ENCODE measurements around the gene PPP1R13B. TPM values are rescaled to one million over a fixed set of nuclear protein-coding genes. Genes with fewer than 3 reads are reported as not detected.
"Not testable (repeated sequence)": the region's sequence is repeated elsewhere in the genome, so short reads cannot be mapped to it uniquely, and the experiment has no call there.

PPP1R13B gene
- polyA plus RNA-seq (ENCODE audit: insufficient read length in 3 of 3) = 10 to 100 TPM; 28.4 to 30.9 (median 29.4) TPM

- peak in 2 of 3 donors; percentile 81 to 86 for DNase-seq (ENCODE audit: low read depth in 3 of 3, low spot score in 2 of 3)
Observed at GRCh38 chr14:103847451-103848174, at the start of gene PPP1R13B. Gene PPP1R13B, minus strand, starts transcription at chr14:103847575. Its CDS starts 268 bp downstream, at chr14:103847307.

DNA sequence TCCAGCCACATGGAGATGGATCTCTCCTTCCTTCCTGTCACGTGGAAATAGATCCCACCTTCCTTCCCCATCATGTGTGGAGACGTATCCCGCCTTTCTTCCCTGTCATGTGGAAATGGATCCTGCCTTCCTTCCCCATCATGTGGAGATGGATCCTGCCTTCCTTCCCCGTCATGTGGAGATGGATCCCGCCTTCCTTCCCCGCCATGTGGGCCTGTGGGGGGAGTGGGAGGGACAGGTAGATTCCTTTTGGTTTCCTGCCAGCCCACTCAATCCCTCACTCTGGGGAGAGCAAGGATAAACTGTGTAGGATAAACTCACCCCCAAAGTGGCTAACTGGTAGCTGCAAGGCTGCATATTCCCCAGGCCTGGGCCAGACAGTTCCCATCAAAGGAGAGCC lies 49.2 kb upstream of the PPP1R13B start:
- DNase-seq (ENCODE audit: low read depth in 3 of 3, low spot score in 2 of 3) = no peak

- DNase-seq (ENCODE audit: low read depth in 3 of 3, low spot score in 2 of 3) = no peak
Observed at GRCh38 chr14:103894723-103895059, 47.3 kb upstream of the PPP1R13B start.

GRCh38 chr14:103894034-103894722 lies 46.8 kb upstream of the PPP1R13B start:
- DNase-seq (ENCODE audit: low read depth in 3 of 3, low spot score in 2 of 3) = no peak

DNA sequence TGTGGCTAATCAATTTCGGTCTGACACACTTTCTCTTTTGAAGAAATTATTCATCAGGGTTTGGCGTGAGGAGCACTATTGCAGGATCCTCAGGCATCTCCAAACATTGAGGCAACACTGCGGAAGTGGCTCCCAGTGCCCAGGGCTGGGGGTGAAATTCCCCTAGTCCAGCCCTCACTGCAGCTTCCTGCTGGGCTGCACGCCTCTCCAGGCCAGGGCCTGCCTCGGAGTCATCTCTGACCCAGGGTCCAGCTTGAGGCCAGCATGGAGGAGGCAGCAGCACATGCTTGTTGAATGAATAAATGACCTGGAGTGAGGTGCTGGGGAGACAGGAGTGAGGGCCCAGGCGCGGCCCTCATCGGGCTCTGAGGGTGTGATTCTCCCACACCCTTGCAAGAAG lies 44.9 kb upstream of the PPP1R13B start:
- DNase-seq (ENCODE audit: low read depth in 3 of 3, low spot score in 2 of 3) = no peak

DNA sequence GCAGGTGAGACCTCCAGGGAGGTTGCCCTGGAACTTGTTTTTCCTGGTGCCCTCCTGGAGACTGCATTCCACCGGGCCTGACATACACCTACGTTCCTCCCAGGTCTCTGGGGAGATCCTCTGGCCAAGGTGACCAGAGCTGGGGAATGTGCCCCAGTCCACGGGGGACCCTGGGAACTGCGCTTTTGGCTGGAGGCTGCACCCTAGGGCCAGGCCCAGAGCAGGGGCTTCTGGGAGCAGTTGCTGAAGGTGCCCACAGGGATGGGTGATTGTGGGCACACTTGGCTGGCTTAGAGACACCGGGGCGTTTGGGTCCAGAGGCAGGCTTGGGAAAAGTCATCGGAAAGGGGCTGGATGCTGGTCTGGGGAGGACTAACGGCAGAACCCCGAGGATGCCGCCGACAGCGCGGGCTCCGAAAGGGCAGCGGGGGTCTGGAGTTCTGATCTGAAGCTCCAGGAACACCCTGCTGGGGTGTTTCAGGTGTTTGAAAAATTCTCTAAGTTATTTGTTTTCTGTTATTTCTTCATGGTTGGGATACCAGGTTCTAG lies 44.4 kb upstream of the PPP1R13B start:
- no peak for DNase-seq (ENCODE audit: low read depth in 3 of 3, low spot score in 2 of 3)

GRCh38 chr14:103890821-103891666 lies 43.7 kb upstream of the PPP1R13B start:
- DNase-seq (ENCODE audit: low read depth in 3 of 3, low spot score in 2 of 3) = no peak

DNA sequence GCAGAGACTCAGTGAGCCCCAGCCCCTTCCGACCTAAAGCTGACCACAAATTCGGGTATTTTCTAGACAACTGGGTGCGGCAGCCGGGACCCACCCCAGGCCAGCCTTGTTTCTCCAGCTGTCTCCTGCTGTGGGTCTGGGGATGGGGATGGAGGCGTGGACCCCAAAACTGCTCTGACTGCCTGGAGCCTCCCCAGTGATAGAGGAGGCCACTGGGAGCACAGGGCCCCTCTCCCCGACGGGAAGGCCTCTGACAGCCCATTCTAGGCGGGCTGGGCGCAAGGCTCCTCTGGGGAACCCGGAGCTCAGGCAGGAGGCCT lies 42.6 kb upstream of the PPP1R13B start:
- no peak for DNase-seq (ENCODE audit: low read depth in 3 of 3, low spot score in 2 of 3)

DNA sequence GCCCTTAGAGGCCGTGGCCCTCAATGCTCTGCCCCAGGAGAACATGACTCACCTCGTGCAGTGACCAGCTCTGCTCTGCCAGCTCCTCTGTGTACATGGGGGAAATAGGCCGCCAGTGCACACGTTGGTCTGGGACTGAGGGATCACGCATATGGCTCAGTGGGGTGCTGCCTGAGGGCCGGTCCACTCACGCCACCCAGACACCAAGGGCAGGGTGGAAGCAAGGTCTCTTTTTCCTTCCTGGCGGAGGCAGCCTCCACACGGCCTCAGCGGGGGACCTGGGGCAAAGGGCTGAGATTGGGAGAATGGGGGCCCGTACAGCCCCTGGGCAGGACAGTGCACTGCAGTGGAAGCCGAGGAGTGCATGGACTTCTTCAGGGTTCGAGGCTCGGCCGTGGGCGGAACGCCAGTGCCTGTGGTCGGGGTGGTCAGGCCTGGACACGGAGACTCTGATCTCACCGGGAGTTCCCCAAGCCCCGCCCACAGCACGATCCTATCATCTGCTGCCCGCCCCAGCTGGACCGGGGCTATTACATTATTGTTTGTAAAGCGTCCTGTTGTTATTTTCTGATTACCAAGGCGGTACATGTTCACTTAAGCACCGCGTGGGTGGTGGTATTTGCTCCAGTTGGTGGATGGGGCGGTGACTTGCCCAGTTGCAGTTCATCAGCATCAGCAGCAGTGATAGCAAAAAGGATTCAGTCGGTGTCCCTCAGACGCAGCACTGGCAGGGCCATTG lies 42.1 kb upstream of the PPP1R13B start:
- DNase-seq (ENCODE audit: low read depth in 3 of 3, low spot score in 2 of 3) = no peak

- DNase-seq (ENCODE audit: low read depth in 3 of 3, low spot score in 2 of 3) = not testable (repeated sequence)
Observed at GRCh38 chr14:103889002-103889312, 41.6 kb upstream of the PPP1R13B start.

GRCh38 chr14:103887557-103888115 lies 40.3 kb upstream of the PPP1R13B start:
- DNase-seq (ENCODE audit: low read depth in 3 of 3, low spot score in 2 of 3) = no peak

GRCh38 chr14:103887170-103887501 lies 39.8 kb upstream of the PPP1R13B start:
- DNase-seq (ENCODE audit: low read depth in 3 of 3, low spot score in 2 of 3) = no peak

- DNase-seq (ENCODE audit: low read depth in 3 of 3, low spot score in 2 of 3) = no peak
Observed at GRCh38 chr14:103886304-103887169, 39.2 kb upstream of the PPP1R13B start.

- DNase-seq (ENCODE audit: low read depth in 3 of 3, low spot score in 2 of 3) = no peak
Observed at GRCh38 chr14:103885509-103885932, 38.1 kb upstream of the PPP1R13B start.

DNA sequence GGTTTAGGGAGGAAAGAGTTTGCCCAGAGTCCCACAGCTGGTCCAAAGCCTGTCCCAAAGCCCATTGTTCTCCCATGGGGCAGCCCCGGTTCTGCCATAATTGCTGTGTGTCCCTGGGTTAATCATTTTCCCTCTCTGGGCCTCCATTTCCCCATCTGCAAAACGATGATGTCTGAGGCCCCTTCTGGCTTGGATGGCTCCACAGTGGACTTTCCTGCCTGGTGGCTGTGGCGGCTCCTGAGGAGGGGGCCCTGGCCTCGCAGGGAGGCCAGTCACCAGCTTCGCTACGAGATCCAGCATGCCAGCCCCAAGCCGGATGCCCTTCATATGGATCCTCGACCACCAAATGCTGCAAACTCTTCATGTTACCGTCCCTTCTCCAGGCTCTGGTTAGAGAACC lies 37.5 kb upstream of the PPP1R13B start:
- no peak for DNase-seq (ENCODE audit: low read depth in 3 of 3, low spot score in 2 of 3)

- DNase-seq (ENCODE audit: low read depth in 3 of 3, low spot score in 2 of 3) = no peak
Observed at GRCh38 chr14:103883263-103883523, 35.8 kb upstream of the PPP1R13B start.

GRCh38 chr14:103882503-103883262 lies 35.3 kb upstream of the PPP1R13B start:
- no peak for DNase-seq (ENCODE audit: low read depth in 3 of 3, low spot score in 2 of 3)

GRCh38 chr14:103881268-103882201 lies 34.2 kb upstream of the PPP1R13B start:
- no peak for DNase-seq (ENCODE audit: low read depth in 3 of 3, low spot score in 2 of 3)
